ENCODE data around the gene NPIPA5.
"Not testable (repeated sequence)": the region's sequence is repeated elsewhere in the genome, so short reads cannot be mapped to it uniquely, and the experiment has no call there.

Gene NPIPA5

DNA sequence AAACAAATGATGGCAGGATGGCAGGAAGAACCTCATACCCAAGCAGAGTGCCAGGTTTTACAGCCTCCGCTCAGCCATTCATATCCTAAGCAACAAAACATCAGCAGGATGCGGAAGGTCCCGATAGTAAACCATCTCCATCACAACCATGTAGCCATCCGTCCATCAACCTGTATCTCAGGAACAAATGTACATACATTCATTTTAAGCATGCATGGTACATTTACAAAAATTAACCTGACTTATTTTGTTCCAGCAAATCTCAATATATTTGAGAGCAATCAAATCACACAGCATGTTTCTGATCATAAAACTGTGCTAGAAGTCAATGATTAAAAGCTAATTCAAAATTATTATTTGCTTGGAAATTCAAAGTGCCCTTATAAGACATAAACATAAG, at the start of gene NPIPA5:
NPIPA5 (minus strand) TSS at position 101 of the 400 bp plus-strand sequence; CDS start at position 101, 0 bp downstream.
- not testable (repeated sequence) for DNase-seq (ENCODE audit: extremely low read depth in 1 of 2, low read depth in 1 of 2)

DNA sequence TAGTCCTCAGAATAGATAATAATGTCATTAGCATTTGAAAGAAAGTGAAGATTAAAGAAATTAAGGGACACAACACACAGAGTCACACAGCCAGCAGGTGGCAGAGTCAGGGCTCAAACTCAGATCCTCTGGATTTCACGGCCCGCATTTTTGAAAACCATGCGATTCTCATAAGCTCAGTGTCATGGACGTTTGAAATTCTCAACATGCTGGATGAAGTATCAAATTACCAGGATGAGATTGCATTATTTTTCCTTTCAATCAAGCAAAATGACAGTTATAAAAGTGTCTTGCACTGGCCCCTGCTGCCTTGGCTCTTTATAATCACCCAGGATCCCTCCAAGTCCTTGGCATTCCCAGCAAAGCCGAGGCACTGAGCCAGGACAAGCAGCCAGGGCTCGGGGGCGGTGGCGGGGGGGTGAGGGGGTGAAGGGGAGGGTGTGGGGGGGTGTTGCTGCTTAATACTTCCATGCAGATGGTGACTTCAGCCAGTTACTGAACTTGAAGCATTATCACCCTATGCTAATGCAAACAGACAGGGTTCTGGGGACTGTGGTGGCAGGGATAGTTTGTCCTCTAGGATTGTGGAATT, 49.6 kb upstream of the NPIPA5 start:
- peak in 1 of 2 donors; percentile 35 for DNase-seq (ENCODE audit: extremely low read depth in 1 of 2, low read depth in 1 of 2)

DNA sequence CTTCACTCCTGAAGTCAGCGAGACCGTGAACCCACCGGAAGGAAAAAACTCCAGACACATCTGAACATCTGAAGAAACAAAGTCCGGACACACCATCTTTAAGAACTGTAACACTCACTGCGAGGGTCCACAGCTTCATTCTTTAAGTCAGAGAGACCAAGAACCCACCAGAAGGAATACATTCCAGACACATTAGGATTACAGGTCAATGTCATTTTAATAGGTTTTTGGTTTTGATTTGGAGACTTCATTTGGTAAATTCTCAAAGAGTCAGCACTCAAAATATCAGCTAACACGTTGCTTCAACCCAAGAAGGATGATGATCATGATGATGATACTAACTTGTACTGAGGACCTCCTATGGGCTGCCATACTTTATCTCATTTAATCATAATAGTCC, 48.7 kb upstream of the NPIPA5 start:
- DNase-seq (ENCODE audit: extremely low read depth in 1 of 2, low read depth in 1 of 2) = no peak

DNA sequence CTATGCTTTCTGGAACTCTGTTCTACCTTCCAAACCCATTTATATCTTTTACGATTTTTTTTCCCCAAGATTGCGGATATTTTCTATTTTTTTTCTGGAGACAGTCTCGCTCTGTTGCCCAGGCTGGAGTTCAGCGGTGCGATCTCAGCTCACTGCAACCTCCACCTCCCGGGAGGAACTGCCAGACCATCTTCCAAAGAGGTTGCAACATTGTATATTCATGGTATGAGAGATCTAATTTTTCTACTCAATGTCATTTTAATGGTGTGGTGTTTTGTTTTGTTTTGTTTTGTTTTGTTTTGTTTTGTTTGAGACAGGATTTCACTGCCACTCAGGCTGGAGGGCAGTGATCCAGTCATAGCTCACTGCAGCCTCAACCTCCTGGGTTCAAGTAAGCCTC, 47.8 kb upstream of the NPIPA5 start:
- DNase-seq (ENCODE audit: extremely low read depth in 1 of 2, low read depth in 1 of 2) = no peak

DNA sequence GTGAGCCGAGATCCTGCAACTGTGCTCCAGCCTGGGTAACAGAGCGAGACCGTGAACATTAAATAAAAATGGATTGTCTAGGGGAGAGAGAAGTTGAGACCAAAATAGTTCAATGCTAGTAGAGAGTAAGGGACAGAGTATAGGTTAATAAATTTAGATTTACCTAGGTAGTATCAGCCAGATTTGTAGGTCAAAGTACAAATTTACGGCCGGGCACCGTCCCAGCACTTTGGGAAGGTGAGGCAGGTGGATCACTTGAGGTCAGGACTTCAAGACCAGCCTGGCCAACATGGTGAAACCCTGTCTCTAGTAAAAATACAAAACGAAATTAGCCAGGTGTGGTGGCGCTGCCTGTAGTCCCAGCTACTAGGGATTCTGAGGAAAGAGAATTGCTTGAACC, 44.1 kb upstream of the NPIPA5 start:
- no peak for DNase-seq (ENCODE audit: extremely low read depth in 1 of 2, low read depth in 1 of 2)

DNA sequence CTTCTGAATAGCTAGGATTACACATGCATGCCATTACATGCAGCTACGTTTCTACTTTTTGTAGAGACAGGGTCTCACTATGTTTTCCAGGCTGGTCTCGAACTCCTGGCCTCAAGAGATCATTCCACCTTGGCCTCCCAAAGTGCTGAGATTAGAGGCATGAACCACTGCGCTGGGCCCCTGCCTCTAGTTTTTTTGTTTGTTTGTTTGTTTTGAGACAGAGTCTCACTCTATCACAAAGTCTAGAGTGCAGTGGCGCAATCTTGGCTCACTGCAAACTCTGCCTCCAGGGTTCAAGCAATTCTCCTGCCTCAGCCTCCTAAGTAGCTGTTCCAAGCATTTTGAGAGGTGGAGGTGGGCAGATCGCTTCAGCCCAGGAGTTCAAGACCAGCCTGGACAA, 43.6 kb upstream of the NPIPA5 start:
- DNase-seq (ENCODE audit: extremely low read depth in 1 of 2, low read depth in 1 of 2) = not testable (repeated sequence)

DNA sequence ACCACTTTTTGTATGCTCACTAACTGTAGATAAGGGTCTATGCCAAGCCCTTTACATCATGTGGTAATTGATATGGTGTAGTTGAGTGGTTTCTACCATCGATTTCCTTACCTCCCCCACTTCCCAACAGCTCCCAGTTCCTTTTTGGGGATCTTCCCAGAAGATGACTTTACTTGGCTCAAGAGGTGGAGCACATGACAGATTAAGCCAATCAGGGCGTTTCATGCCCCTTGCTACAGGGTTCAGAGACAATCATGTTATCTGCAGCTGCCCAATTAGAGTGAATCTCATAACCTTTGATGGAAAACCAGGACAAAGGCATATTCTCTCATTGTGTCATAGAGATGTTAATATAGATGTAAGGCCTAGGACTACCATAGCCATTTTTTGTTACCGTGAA, 40.1 kb upstream of the NPIPA5 start:
- no peak for DNase-seq (ENCODE audit: extremely low read depth in 1 of 2, low read depth in 1 of 2)

DNA sequence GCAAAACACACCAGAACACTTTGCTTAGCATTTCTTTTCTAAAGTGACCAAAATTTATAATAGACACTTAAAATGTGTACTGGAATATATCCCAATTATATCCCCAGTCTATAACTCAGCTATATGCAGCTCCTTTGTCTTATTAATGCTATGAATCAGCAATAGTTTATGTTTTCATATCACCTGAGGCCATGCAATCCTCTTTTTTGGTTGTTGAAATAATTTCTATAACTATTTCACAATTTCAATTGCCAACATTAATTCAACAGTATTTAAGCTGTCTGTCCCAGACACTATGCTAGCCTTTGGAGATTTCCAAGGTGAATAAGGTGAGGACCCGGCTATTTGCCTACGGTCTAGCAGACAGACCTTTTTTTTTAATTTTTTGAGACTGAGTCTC, 39.1 kb upstream of the NPIPA5 start:
- DNase-seq (ENCODE audit: extremely low read depth in 1 of 2, low read depth in 1 of 2) = no peak

DNA sequence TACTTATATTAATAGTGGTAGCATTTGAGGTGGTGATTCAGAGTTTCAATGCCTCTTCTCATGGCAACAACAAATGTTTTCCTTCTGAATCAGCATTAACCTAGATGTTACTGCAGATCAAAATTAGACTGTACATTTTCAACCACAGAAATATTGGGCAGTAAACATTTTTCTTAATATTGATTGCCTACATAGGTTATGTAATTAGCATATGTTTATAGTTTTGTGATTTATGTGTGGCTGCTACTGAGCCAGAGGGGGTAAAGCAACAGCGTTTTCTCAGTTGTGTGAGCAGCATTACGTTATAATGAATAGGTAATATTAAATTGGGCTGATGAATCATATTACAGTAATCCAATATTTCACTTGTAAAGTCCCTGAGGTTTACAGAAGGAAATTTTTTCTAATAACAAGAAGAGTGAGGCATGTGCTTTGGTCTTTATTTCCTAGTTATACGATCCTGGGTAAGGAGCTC, 37.5 kb upstream of the NPIPA5 start:
- DNase-seq (ENCODE audit: extremely low read depth in 1 of 2, low read depth in 1 of 2) = no peak

DNA sequence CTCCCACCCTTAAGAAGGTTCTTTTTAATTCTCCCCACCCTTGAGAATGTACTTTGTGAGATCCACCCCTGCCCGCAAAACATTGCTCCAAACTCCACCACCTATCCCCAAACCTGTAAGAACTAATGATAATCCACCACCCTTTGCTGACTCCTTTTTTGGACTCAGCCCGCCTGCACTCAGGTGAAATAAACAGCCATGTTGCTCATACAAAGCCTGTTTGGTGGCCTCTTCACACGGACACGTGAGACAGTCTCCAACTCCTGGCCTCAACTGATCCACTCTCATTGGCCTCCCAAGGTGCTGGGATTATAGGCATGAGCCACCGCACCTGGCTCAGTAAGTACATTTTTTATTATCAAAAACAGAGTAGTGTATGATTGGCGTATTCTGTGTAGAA, 31.4 kb upstream of the NPIPA5 start:
- not testable (repeated sequence) for DNase-seq (ENCODE audit: extremely low read depth in 1 of 2, low read depth in 1 of 2)

DNA sequence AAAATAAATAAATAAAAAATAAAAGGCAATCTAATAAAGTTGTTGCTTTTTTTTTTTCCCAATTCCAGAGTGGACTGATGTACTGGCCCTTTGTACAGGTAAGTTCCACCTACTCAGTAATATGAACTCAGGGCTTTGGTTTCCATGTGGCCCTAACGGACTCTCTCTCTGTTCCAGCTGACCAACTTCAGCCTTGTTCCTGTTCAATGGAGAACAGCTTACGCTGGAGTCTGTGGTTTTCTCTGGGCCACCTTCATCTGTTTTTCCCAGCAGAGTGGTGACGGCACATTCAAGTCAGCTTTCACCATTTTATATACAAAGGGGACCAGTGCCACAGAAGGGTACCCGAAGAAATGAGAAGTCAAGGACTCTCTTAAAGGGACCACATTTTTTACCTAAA, 29.7 kb upstream of the NPIPA5 start:
- DNase-seq (ENCODE audit: extremely low read depth in 1 of 2, low read depth in 1 of 2) = not testable (repeated sequence)

DNA sequence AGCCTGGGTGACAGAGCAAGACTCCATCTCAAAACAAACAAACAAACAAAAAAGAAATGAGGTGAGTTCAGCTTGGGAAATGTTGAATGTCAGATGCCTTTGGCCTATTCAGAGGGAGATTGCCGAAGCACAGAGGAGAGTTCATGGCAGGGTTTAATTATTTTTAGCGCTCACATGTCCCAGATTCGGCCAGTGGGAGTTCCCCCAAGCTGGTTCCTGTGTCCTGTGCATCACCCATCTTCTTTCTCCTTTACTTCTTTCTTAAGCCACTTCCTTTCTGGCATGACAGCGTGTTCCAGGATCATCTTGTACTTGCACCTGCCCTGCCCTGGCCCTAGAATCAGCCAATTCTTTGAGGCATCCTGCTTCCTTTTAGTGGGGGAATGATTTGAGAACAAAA, 26.7 kb upstream of the NPIPA5 start:
- DNase-seq (ENCODE audit: extremely low read depth in 1 of 2, low read depth in 1 of 2) = no peak

DNA sequence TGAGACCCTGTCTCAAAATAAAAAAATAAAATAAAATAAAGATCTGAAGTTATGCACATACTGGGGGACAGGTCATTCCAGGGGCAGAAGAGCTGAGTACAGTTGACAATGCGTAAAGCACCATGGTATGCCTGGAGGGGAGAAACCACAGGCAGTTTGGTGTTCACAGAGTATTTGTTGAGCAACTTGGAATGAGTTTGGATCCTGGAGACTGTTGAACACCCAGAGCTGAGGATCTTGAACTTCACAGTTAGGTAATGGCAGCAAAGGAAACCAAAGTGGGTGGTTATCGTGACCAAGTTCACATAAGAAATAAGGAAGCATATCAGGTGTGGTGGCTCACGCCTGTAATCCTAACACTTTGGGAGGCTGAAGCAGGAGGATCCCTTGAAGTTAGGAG, 26.0 kb upstream of the NPIPA5 start:
- not testable (repeated sequence) for DNase-seq (ENCODE audit: extremely low read depth in 1 of 2, low read depth in 1 of 2)

DNA sequence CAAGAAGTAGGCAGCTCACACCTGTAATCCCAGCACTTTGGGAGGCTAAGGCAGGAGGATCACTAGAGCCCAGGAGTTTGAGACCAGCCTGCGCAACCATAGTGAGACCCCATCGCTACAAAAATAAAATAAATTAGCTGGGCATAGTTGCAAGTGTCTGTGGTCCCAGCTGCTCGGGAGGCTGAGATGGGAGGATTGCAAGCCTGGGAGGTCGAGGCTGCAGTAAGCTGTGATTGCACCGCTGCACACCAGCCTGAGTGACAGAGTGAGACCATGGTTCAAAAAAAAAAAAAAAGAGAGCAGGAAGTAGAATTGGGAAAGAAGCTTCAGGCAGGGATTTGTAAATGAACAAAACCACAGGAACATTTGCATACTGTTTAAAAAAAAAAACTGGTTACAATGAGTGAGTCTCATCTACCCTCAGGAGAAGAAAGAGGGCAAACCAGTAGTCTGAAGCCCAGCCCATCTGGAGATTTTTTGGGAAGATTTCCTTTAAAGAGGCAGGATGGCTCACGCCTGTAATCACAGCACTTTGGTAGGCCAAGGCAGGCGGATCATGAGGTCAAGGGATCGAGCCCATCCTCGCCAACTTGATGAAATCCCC, 25.4 kb upstream of the NPIPA5 start:
- DNase-seq (ENCODE audit: extremely low read depth in 1 of 2, low read depth in 1 of 2) = no peak

DNA sequence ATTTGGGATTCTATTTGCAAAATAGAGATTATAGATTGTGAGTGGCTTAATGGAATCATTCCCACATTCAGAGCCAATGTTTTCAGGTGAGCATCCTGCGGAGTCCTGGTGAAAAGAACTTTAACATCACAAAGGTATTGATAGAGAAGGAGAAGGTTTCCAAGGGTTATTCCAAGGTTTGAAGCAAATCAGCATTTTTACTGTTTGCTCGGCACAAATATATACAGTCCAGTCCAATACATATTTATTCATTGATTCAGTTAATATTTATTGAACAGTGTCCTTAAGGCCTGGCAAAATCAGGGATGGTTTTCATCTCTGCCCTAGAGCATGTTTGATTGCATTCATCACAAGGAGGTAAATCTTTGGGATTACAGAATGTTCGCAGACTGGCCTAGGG, 23.9 kb upstream of the NPIPA5 start:
- DNase-seq (ENCODE audit: extremely low read depth in 1 of 2, low read depth in 1 of 2) = no peak

DNA sequence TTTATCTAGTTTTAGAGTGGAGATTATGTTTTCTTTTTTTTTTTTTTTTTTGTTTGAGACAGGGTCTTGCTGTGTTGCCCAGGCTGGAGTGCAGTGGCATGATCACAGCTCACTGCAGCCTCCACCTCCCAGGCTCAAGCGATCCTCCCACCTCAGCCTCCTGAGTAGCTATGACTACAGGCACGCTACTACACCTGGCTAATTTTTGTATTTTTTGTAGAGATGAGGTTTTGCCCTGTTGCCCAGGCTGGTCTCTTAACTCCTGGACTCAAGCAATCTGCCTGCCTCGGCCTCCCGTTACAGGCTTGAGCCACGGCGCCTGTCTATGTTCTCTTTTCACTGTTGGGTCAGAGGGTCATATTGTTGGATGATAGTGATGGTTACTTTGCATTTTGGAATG, 22.2 kb upstream of the NPIPA5 start:
- not testable (repeated sequence) for DNase-seq (ENCODE audit: extremely low read depth in 1 of 2, low read depth in 1 of 2)

DNA sequence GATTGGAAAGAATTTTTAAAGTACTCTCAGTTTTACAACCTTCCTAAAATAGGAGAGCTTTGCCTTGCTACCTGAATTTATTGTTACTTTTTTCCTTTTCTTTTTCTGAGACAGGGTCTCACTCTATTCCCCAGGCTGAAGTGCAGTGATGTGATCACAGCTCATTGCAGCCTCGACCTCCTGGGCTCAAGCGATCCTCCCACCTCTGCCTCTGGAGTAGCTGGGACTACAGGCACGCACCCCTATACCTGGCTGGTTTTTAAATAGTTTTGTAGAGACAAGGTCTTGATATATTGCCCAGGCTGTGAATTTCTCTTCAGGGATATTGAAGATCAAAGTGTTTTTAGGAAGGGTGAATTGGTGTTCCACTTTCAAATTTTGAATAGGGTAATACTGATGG, 21.2 kb upstream of the NPIPA5 start:
- no peak for DNase-seq (ENCODE audit: extremely low read depth in 1 of 2, low read depth in 1 of 2)

DNA sequence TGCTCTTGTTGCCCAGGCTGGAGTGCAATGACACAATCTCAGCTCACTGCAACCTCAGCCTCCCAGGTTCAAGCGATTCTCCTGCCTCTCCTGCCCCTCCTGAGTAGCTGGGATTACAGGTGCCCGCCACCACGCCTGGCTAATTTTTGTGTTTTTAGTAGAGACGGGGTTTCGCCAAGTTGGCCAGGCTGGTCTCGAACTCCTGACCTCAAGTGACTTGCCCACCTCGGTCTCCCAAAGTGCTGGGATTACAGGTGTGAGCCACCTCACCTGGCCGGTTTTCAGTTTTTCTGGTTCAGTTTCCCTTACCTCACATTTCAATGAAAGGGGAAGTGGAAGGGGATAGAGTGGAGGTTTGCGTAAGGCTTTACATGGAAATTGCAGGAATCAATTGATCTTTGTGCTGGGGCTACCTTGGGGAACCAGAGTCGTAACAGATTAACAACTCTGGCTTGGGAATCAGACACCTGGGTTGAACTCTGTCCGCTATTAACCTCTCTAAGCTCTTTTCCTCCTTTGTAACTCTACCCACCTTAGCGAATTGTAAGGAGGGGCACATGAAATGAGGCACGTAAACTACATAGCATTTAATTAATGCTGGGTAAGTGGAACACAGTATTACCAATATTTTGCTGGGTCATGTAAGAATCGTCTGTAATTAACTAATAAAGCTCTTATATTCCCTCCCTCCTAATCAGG, 20.7 kb upstream of the NPIPA5 start:
- DNase-seq (ENCODE audit: extremely low read depth in 1 of 2, low read depth in 1 of 2) = no peak

DNA sequence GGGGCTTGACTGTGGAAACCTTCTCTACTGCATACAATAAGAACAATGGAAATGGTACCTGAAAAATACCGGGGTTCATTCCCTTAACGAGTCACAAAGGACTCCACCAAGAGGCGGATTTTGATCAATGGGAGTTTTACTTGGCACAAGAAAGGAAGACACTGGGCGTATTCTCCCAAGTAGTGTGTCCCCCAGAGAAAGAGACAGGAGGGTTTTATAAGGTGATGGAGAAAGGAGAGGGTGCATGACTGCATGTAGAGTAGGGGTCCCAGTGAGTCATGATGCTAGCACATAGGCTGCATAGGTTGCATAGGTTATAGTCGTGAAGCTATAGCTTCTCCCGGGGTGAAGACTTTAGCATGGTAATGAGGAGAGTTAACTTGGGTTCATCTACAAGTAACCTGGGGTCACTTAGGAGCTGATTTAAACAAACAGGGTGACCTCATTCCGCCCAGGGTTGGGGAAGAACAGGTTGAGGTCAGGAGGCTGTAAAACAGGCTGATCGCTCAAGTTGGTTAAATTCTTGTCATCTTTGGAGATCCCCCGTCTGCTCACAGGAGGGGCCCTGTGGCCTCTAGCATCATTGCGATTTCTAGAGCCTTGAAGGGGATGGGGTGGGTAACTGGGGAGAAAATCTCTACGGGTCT, 19.0 kb upstream of the NPIPA5 start:
- DNase-seq (ENCODE audit: extremely low read depth in 1 of 2, low read depth in 1 of 2) = no peak

DNA sequence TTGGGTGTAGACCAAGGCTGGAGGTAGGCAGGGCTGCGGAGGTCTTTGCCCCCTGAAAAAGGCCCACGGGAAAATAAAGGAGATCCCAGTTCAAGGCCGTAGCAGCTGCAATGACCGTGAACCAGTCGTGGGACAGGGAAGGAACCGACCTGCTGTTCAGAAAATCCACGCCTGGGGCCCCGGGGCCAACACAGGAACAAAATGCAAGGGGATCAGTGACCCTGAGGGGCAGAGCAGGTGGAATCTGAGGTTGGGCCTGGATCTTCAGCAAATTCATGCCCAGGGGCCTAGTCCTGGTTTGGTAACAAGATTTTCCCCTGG, 18.4 kb upstream of the NPIPA5 start:
- not testable (repeated sequence) for DNase-seq (ENCODE audit: extremely low read depth in 1 of 2, low read depth in 1 of 2)

DNA sequence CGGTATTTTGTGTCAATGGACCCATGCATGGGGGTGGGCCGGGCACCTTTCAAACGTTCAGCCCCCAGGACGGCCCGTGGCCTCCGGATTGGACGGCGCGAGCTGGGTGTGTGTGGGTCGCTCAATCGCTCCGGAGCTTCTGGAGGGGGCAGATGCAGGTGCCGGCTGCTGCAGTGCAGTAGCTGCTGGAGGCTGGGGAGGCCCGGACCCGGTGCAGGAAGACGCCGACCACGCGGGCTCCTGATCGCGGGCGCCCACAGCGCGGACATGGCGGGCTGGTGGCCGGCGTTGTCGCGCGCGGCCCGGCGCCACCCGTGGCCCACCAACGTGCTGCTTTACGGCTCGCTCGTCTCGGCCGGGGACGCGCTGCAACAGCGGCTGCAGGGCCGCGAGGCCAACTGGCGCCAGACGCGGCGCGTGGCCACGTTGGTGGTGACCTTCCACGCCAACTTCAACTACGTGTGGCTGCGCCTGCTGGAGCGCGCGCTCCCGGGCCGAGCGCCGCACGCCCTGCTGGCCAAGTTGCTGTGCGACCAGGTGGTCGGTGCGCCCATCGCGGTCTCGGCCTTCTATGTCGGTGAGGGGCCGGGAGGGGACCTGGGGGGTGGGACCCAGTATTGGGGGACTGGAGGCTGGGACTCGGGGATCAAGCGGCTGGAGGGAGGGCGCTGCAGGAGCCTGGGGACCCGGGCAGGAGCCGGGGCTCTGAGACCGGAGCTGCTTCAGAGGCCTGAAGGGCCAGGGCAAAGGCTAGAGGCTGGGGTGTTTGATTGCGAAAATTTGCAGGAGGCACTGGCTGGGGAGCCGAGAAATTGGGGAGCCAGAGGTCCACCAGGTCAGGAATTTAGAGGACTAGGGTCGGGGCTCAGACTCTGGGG, 17.8 kb upstream of the NPIPA5 start, which contains the start of gene MPV17L:
MPV17L (plus strand) TSS at position 124 of the 878 bp plus-strand sequence; CDS start at position 268, 144 bp downstream.
- not testable (repeated sequence) for DNase-seq (ENCODE audit: extremely low read depth in 1 of 2, low read depth in 1 of 2)

Data from activated CD8-positive, alpha-beta memory T cell treated with anti-CD3 and anti-CD28 coated beads for 1 hour (primary cell).